MM.1S (cell line): Measurements from ENCODE around the gene HSPG2.

Experiments used
- DNase-seq: peaks from one replicate; pipeline ENCODE4 v3.0.0-alpha.2; 2015
- H2AFZ ChIP-seq: fragments of 300-600 bp; sonication (generic); 2 replicates; pipeline ENCODE4 v1.6.0; 2016; ENCODE audit warnings: antibody characterized with exemption, low read length
- H3F3A ChIP-seq: fragments of 300-600 bp; sonication (generic); 2 replicates; pipeline ENCODE4 v1.6.1; 2016; ENCODE audit warnings: mild to moderate bottlenecking, antibody characterized with exemption, low read length, moderate library complexity, mixed read lengths; ENCODE audit not compliant: insufficient read depth
- H3K27ac ChIP-seq: fragments of 300-600 bp; sonication (generic); 2 replicates; pipeline ENCODE4 v1.5.1; 2016; ENCODE audit warnings: mild to moderate bottlenecking, low read length
- H3K27me3 ChIP-seq: fragments of 300-600 bp; sonication (generic); replicated peaks from 2 replicates; pipeline ENCODE4 v1.6.0; 2016; ENCODE audit warnings: low read length; ENCODE audit not compliant: insufficient read depth
- H3K36me3 ChIP-seq: fragments of 300-600 bp; sonication (generic); replicated peaks from 2 replicates; pipeline ENCODE4 v1.6.1; 2016; ENCODE audit warnings: mild to moderate bottlenecking, low read length, mixed read lengths; ENCODE audit not compliant: insufficient read depth
- H3K4me1 ChIP-seq: fragments of 300-600 bp; sonication (generic); 2 replicates; pipeline ENCODE4 v1.6.1; 2016; ENCODE audit warnings: low read length, mixed read lengths
- H3K4me2 ChIP-seq: fragments of 300-600 bp; sonication (generic); 2 replicates; pipeline ENCODE4 v1.6.0; 2016; ENCODE audit warnings: low read depth, low read length
- H3K4me3 ChIP-seq: fragments of 300-600 bp; sonication (generic); 2 replicates; pipeline ENCODE4 v1.5.1; 2016; ENCODE audit warnings: low read length, mixed read lengths
- H3K79me2 ChIP-seq: fragments of 300-600 bp; sonication (generic); 2 replicates; pipeline ENCODE4 v1.6.1; 2016; ENCODE audit warnings: mixed run types, low read length, mixed read lengths
- H3K9ac ChIP-seq: fragments of 300-600 bp; sonication (generic); 2 replicates; pipeline ENCODE4 v1.6.1; 2016; ENCODE audit warnings: low read length, mixed read lengths
- H3K9me2 ChIP-seq: fragments of 300-600 bp; sonication (generic); replicated peaks from 2 replicates; pipeline ENCODE4 v1.6.1; 2016; ENCODE audit warnings: mild to moderate bottlenecking, low read length, mixed read lengths; ENCODE audit not compliant: insufficient read depth
- H3K9me3 ChIP-seq: fragments of 300-600 bp; sonication (generic); replicated peaks from 2 replicates; pipeline ENCODE4 v1.6.1; 2016; ENCODE audit warnings: mild to moderate bottlenecking, low read length, mixed read lengths; ENCODE audit not compliant: insufficient read depth
- H4K20me1 ChIP-seq: fragments of 300-600 bp; sonication (generic); 2 replicates; pipeline ENCODE4 v1.6.1; 2016; ENCODE audit warnings: mild to moderate bottlenecking, low read length, moderate library complexity, mixed read lengths; ENCODE audit not compliant: insufficient read depth
- EZH2 ChIP-seq: fragments of 300-600 bp; sonication (generic); optimal IDR thresholded peaks from 2 replicates; pipeline ENCODE3; 2017; ENCODE audit warnings: low read depth, mild to moderate bottlenecking, antibody characterized with exemption, low read length, mixed read lengths
- EZH2phosphoT487 ChIP-seq: fragments of 300-600 bp; sonication (generic); IDR thresholded peaks from 2 replicates; pipeline ENCODE4 v1.6.1; 2018; ENCODE audit warnings: antibody characterized with exemption, low read length
- TF ChIP-seq, protein P1 (sequence below): fragments of 300-600 bp; sonication (generic); IDR thresholded peaks from 2 replicates; pipeline ENCODE4 v1.5.1; 2016; ENCODE audit warnings: antibody characterized with exemption, low read length, mixed read lengths

Gene HSPG2

DNA sequence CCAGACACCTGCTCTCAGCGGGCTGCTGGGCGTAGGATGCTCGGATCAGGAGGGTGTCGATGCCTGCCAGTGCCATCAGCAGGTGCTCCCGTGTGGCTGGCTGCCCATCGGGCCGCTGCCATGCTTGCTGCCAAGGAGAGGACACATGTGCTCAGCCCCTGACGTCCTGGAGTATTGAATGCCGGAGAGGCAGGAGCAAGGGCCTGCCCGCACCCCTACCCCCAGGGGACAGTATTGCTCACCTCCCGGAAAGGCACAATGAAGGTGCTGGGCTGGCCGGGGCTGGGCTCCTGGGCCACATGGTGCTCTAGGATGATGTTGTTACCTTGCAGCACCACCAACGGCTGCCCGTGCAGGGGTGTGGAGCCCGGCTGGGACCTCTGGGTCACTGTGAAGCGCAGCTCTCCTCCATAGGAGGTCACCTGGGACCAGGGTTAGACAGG, 61.5 kb downstream of the HSPG2 start:
- no peaks in the 10 kb centered on the region for H3F3A ChIP-seq
- H3K27ac ChIP-seq, result no peak overlapping the region
- H3K4me2 ChIP-seq, result no peak overlapping the region
- H3K79me2 ChIP-seq, result no peaks in the 10 kb centered on the region
- no peaks in the 10 kb centered on the region for H3K4me1 ChIP-seq
- no peaks in the 10 kb centered on the region for H3K27me3 ChIP-seq
- H3K36me3 ChIP-seq, result no peaks in the 10 kb centered on the region
- H4K20me1 ChIP-seq, result no peaks in the 10 kb centered on the region
- H2AFZ ChIP-seq, result no peak overlapping the region
- no peaks in the 10 kb centered on the region for H3K9me2 ChIP-seq
- no peak overlapping the region for H3K4me3 ChIP-seq
- no peaks in the 10 kb centered on the region for H3K9me3 ChIP-seq
- no peak overlapping the region for H3K9ac ChIP-seq
- no peak for DNase-seq
- TF ChIP-seq EZH2 (no peak), EZH2phosphoT487 (no peak)
- TF ChIP-seq, protein P1, sequence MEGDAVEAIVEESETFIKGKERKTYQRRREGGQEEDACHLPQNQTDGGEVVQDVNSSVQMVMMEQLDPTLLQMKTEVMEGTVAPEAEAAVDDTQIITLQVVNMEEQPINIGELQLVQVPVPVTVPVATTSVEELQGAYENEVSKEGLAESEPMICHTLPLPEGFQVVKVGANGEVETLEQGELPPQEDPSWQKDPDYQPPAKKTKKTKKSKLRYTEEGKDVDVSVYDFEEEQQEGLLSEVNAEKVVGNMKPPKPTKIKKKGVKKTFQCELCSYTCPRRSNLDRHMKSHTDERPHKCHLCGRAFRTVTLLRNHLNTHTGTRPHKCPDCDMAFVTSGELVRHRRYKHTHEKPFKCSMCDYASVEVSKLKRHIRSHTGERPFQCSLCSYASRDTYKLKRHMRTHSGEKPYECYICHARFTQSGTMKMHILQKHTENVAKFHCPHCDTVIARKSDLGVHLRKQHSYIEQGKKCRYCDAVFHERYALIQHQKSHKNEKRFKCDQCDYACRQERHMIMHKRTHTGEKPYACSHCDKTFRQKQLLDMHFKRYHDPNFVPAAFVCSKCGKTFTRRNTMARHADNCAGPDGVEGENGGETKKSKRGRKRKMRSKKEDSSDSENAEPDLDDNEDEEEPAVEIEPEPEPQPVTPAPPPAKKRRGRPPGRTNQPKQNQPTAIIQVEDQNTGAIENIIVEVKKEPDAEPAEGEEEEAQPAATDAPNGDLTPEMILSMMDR, result no peak

GRCh38 chr1:21874778-21875547, 62.1 kb downstream of the HSPG2 start:
- H3K9ac ChIP-seq, result no peak overlapping the region
- no peaks in the 10 kb centered on the region for H3K36me3 ChIP-seq
- H3K27me3 ChIP-seq, result no peaks in the 10 kb centered on the region
- H2AFZ ChIP-seq, result no peak overlapping the region
- H3K9me3 ChIP-seq, result no peaks in the 10 kb centered on the region
- H3K9me2 ChIP-seq, result no peaks in the 10 kb centered on the region
- no peak overlapping the region for H3K27ac ChIP-seq
- H4K20me1 ChIP-seq, result no peaks in the 10 kb centered on the region
- no peaks in the 10 kb centered on the region for H3K4me1 ChIP-seq
- no peaks in the 10 kb centered on the region for H3K79me2 ChIP-seq
- DNase-seq, result no peak
- no peak overlapping the region for H3K4me3 ChIP-seq
- no peak overlapping the region for H3K4me2 ChIP-seq
- no peaks in the 10 kb centered on the region for H3F3A ChIP-seq
- TF ChIP-seq, protein P1, result no peak
- TF ChIP-seq EZH2, result no peak

GRCh38 chr1:21874328-21874727, 62.8 kb downstream of the HSPG2 start:
- Histone ChIP-seq H3K9ac (no peak overlapping the region), H3K4me1 (no peaks in the 10 kb centered on the region), H2AFZ (no peak overlapping the region), H3K9me2 (no peaks in the 10 kb centered on the region), H3K9me3 (no peaks in the 10 kb centered on the region), H3K36me3 (no peaks in the 10 kb centered on the region), H3F3A (no peaks in the 10 kb centered on the region), H3K79me2 (no peaks in the 10 kb centered on the region), H4K20me1 (no peaks in the 10 kb centered on the region), H3K4me3 (no peak overlapping the region), H3K27me3 (no peaks in the 10 kb centered on the region), H3K4me2 (no peak overlapping the region), H3K27ac (no peak overlapping the region)
- TF ChIP-seq EZH2phosphoT487, result no peak
- TF ChIP-seq EZH2, result no peak
- TF ChIP-seq, protein P1, result no peak
- no peak for DNase-seq
